GM18520 (cell line): Measurements from ENCODE around the gene FBXL2.
"Not testable (repeated sequence)": the region's sequence is repeated elsewhere in the genome, so short reads cannot be mapped to it uniquely, and the experiment has no call there.

Source experiments
- ATAC-seq: cut with Tn5 transposase; IDR thresholded peaks from one replicate; pipeline ENCODE4 v1.9.1; 2021; ENCODE audit not compliant: unreplicated experiment

The FBXL2 gene

DNA sequence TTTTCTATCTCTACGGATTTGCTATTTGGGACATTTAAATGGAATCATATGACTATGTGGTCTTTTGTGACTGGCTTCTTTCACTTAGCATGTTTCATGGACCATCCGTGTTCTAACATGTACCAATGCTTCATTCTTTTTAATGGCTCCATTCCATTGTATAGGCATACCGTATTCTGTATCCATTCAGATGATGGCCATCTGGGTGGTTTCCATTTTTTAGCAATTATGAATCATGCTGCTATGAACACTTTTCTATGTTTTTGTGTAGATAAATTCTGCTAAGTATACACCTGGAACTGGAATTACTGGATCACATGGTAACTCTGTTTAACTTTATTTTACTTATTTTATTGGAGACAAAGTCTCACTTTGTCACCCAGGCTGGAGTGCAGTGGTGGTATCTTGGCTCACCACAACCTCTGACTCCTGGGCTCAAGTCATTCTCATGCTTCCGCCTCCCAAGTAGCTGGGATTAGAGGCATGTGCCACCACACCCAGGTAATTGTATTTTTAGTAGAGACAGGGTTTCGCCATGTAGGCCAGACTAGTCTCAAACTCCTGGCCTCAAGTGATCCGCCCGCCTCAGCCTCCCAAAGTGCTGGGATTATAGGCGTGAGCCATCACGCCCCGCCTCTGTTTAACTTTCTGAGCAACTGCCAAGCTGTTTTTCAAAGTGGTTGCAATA lies 149.5 kb downstream of the FBXL2 start:
- no peak for ATAC-seq

GRCh38 chr3:33428734-33429133 lies 151.5 kb downstream of the FBXL2 start:
- ATAC-seq, result no peak

DNA sequence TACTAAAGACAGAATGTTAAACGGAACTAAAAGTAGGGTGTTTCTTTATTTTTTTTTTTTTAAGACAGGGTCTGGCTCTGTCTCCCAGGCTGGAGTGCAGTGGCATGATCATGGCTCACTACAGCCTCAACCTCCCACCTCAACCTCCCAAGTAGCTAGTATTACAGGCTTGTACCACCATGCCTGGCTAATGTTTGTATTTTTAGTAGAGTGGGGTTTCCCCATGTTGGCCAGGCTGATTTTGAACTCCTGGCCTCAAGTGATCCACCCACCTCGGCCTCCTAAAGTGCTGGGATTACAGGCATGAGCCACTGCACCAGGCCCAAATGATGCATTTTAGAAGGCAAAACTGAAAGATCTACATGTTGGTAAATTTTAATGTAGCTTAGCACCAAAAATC lies 152.1 kb downstream of the FBXL2 start:
- not testable (repeated sequence) for ATAC-seq

DNA sequence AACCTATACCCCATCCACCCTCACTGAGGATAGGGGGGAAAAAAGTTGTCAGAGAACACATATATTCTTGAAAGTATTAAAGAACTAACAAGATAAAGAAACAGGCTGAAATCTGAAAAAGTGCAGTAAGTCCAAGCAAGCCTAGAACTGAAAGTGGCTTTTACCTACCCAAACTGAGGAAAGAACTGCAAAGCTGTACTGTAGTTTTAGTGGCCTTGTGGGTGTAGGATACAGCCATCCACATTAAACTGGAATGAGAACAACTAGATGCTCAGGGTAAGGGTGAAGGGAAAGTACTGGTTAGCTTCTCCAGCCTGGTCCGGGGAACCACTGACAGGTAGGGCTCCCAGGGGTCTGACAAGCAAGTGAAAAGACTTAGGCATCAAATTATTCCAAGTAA lies 152.8 kb downstream of the FBXL2 start:
- no peak for ATAC-seq

GRCh38 chr3:33430571-33430970 lies 153.3 kb downstream of the FBXL2 start:
- no peak for ATAC-seq

GRCh38 chr3:33433843-33434242 lies 156.6 kb downstream of the FBXL2 start:
- no peak for ATAC-seq
